Erythroblast (primary cell): ENCODE measurements around the gene SLC35A3.

ENCODE experiments used
- GATA1 ChIP-seq: IDR thresholded peaks from 2 replicates; pipeline ENCODE4 v1.6.1; 2011; ENCODE audit warnings: low read depth, mild to moderate bottlenecking, control low read depth, low read length, moderate library complexity
- POLR2A ChIP-seq: IDR thresholded peaks from 2 replicates; pipeline ENCODE4 v1.6.1; 2011; ENCODE audit warnings: mild to moderate bottlenecking, low read length

- TF ChIP-seq POLR2A, result no peak
- no peak for TF ChIP-seq GATA1
Observed at GRCh38 chr1:100065183-100065968, 95.6 kb downstream of the SLC35A3 start.
